Duodenal mucosa (tissue), 2 donors: ENCODE data around the gene PLCB4.

Experiments used
- H3K27ac ChIP-seq: one replicate; pipeline ENCODE4 v1.7.0; 2013; ENCODE audit warnings: low read depth, low read length
- H3K27me3 ChIP-seq, 2 donors: one replicate each; pipeline ENCODE4 v1.7.0; 2013; ENCODE audit warnings: low read length in 2 of 2, control low read depth in 1 of 2; ENCODE audit not compliant: insufficient read depth in 2 of 2, control insufficient read depth in 1 of 2
- H3K36me3 ChIP-seq, 2 donors: one replicate each; pipeline ENCODE4 v1.7.0; 2013; ENCODE audit warnings: low read length in 2 of 2, control low read depth in 1 of 2; ENCODE audit not compliant: insufficient read depth in 2 of 2, control insufficient read depth in 1 of 2
- H3K4me1 ChIP-seq, 2 donors: one replicate each; pipeline ENCODE4 v1.7.0; 2013; ENCODE audit warnings: low read length in 2 of 2, control low read depth in 1 of 2; ENCODE audit not compliant: insufficient read depth in 2 of 2, control insufficient read depth in 1 of 2
- H3K4me3 ChIP-seq, 2 donors: one replicate each; pipeline ENCODE4 v1.7.0; 2013; ENCODE audit warnings: low read length in 2 of 2, low read depth in 1 of 2
- H3K9ac ChIP-seq, 2 donors: one replicate each; pipeline ENCODE4 v1.7.0; 2013; ENCODE audit warnings: low read length in 2 of 2, low read depth in 1 of 2
- H3K9me3 ChIP-seq, 2 donors: one replicate each; pipeline ENCODE4 v1.7.0; 2013; ENCODE audit warnings: low read length in 2 of 2, control low read depth in 1 of 2; ENCODE audit not compliant: control insufficient read depth in 1 of 2

Gene PLCB4

DNA sequence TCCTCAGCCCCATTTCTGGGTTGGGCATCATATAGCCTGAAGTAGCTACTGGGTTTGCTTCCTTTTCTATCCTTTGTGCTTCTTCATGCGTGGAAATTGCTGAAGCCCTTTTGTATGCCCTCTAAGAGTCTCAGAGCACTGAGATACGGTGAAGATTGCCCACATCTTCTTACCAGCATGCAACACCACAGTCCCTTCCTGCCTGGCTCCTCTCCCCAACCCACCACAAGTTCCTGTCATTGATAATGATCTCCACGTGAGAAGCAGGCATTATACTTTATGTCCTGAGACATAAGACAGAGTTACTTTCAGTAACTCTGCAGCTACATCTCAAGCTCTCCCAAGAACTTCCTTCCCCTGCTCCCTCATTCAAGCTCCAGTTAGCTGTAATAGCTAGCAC lies 15.8 kb upstream of the PLCB4 start:
- Histone ChIP-seq H3K27ac (no peak overlapping the region), H3K9me3 (no peaks in the 10 kb centered on the region), H3K36me3 (no peaks in the 10 kb centered on the region), H3K4me3 (no peak overlapping the region), H3K27me3 (no peaks in the 10 kb centered on the region), H3K4me1 (no peaks in the 10 kb centered on the region), H3K9ac (no peak overlapping the region)

DNA sequence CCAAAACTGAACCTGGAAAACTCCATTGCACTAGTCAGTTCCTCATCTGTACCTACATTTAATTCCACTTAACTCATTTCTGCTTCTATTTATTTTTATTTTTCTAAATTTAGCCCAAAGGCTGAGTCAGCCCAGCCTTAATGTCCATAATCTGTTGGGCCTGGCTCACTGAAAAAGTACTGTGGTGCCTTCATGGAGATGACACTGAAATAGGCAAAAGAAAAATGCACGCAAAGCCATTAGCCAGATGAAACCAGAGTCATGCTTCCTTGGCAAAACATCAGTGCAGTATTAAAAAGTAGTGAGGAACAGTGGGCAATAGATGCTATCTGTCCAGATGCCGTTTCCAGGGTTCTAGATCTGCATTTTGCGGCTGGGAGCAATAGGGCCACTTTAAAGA lies 14.7 kb upstream of the PLCB4 start:
- H3K27me3 ChIP-seq = no peaks in the 10 kb centered on the region
- H3K27ac ChIP-seq = no peak overlapping the region

DNA sequence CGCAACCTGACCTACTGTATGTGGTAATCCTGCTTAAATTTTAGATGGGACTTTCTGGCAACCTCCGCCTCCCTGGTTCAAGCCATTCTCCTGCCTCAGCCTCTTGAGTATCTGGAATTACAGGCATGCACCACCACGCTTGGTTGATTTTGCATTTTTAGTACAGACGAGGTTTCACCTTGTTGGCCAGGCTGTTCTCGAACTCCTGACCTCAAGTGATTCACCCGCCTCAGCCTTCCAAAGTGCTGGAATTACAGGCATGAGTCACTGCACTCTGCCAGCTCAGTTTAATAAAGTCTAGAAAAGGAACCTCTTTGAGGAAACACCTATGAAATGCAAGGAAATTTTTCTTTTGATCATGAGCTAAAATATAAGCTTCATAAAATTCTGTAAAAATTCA lies 9.0 kb upstream of the PLCB4 start:
- no peaks in the 10 kb centered on the region for H3K36me3 ChIP-seq
- H3K9ac ChIP-seq = no peak overlapping the region
- H3K9me3 ChIP-seq = no peaks in the 10 kb centered on the region
- no peaks in the 10 kb centered on the region for H3K4me1 ChIP-seq
- no peak overlapping the region for H3K27ac ChIP-seq
- H3K27me3 ChIP-seq = no peaks in the 10 kb centered on the region
- no peak overlapping the region for H3K4me3 ChIP-seq

More for the DNA sequence above, 14.7 kb upstream of the PLCB4 start:
- Histone ChIP-seq H3K36me3 (no peaks in the 10 kb centered on the region), H3K4me1 (no peaks in the 10 kb centered on the region), H3K9me3 (no peaks in the 10 kb centered on the region), H3K9ac (no peak overlapping the region), H3K4me3 (no peak overlapping the region)

DNA sequence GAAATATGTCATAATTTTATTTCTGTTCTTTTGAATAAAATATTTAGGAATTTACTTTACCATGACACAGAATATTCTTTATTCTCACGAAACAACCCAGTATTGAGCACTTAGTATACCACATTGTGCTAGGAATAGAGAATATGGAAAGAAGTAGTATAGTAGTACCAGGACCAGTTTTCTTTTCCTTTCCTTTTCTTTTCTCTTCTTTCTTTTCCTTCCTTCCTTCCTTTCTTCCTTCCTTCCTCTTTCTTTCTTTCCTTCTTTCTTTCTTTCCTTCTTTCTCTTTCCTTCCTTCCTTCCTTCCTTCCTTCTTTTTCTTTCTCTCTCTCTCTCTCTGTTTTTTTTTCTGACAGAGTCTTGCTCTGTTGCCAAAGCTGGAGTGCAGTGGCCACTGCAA lies 7.5 kb upstream of the PLCB4 start:
- no peak overlapping the region for H3K9ac ChIP-seq
- no peaks in the 10 kb centered on the region for H3K36me3 ChIP-seq
- no peaks in the 10 kb centered on the region for H3K4me1 ChIP-seq
- H3K27ac ChIP-seq = no peak overlapping the region
- no peaks in the 10 kb centered on the region for H3K9me3 ChIP-seq
- no peaks in the 10 kb centered on the region for H3K27me3 ChIP-seq
- H3K4me3 ChIP-seq = no peak overlapping the region

DNA sequence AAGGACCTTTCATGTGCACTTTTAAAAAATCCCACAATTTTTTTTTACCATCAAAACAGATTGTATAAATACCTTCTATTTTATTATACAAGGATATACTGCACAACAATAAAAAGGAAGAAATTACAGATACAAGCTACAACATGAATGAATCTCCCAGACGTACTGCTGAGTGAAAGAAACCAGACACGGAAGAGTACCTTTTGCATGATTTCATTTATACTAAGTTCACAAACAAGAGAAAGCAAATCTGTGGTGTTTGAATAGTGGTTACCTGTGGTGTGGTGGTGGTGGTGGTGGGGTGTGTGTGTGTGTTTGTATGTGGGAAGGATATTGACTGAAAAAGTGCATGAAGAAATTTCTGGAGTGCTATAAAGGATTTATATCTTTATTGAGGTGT lies 6.8 kb upstream of the PLCB4 start:
- Histone ChIP-seq H3K9ac (no peak overlapping the region), H3K27me3 (no peaks in the 10 kb centered on the region), H3K4me3 (no peak overlapping the region), H3K36me3 (no peaks in the 10 kb centered on the region), H3K27ac (no peak overlapping the region), H3K4me1 (no peaks in the 10 kb centered on the region), H3K9me3 (no peaks in the 10 kb centered on the region)

DNA sequence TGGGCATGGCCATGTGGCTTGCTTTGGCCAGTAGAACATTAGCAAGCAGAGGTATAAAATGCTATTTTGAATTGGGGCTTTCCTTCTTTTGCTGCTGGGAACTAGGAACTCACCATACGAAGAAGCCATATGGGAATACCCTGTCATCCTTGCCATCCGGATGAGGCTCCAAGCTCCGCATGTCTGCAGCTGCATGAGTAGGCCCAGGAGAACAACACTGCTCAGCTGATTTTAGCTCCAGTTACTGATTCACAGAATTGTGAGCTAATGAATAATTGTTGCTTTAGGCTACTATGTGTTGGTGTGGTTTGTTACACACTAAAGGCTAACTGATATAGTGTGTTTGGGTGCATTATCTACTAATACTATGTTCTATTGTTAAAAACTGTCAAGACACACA lies 2.7 kb upstream of the PLCB4 start:
- H3K36me3 ChIP-seq = no peaks in the 10 kb centered on the region
- peaks cover 8 to 14% of the 10 kb centered on the region in 2 donors for H3K27me3 ChIP-seq
- peaks cover 0 to 5% of the 10 kb centered on the region in 2 donors for H3K4me1 ChIP-seq
- H3K27ac ChIP-seq = no peak overlapping the region
- H3K4me3 ChIP-seq = no peak overlapping the region
- H3K9me3 ChIP-seq = no peaks in the 10 kb centered on the region
- H3K9ac ChIP-seq = no peak overlapping the region

DNA sequence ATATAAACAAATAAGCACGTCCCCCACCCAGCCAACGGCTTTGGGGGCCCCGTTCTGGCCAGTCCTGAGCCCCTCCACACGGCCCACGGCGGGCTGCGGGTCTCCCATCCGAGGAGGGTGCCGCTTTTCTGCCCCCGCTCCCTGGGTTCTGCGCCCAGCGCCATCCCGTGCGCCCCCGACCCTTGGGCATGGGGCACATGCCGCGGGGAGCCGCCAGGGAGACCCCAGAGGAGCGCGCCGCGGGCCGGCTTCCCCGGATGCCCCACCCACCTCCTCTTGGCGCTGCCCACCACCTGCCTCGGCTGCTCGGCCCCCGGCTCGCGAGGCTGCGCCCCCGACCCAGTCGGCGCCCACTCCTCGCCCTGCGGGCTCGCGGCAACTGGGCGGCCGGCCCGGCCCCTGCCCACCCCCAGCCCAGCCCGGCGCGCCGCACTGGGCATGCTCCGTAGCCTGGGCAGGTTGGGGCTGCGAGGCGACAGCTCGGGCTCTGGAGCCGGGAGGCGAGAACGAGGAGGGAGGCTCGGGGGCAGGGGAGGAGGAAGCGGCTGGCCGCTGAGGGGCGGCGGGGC lies 570 bp upstream of the PLCB4 start:
- peak overlapping the region; percentile 31 to 38 for H3K4me3 ChIP-seq
- H3K9me3 ChIP-seq = no peaks in the 10 kb centered on the region
- H3K9ac ChIP-seq = no peak overlapping the region
- no peak overlapping the region for H3K27ac ChIP-seq
- no peaks in the 10 kb centered on the region for H3K36me3 ChIP-seq
- peaks cover 0 to 5% of the 10 kb centered on the region in 2 donors for H3K4me1 ChIP-seq
- peaks cover 8 to 14% of the 10 kb centered on the region in 2 donors for H3K27me3 ChIP-seq

DNA sequence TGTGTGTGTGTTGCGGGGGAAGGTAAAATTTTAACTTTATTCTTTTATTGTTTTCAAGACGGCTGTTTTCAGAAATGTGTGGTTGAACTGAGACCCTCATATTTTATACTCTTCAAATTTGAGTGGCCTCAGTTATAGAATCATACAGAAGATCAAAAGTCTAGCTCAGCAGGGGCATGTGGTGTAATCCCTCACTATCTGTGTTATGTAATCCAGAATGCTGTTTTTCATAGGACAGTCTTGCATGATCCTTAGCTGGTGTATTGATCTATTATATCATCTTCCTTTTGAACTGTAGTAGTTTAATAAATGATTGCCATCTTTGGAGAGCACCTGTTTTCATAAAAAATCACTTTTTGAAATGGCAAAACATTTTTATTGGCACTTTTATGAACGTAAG lies 1.4 kb downstream of the PLCB4 start:
- no peak overlapping the region for H3K9ac ChIP-seq
- no peak overlapping the region for H3K27ac ChIP-seq
- H3K4me1 ChIP-seq = peaks cover 0 to 5% of the 10 kb centered on the region in 2 donors
- peaks cover 8 to 14% of the 10 kb centered on the region in 2 donors for H3K27me3 ChIP-seq
- no peaks in the 10 kb centered on the region for H3K9me3 ChIP-seq
- H3K36me3 ChIP-seq = no peaks in the 10 kb centered on the region
- H3K4me3 ChIP-seq = no peak overlapping the region

DNA sequence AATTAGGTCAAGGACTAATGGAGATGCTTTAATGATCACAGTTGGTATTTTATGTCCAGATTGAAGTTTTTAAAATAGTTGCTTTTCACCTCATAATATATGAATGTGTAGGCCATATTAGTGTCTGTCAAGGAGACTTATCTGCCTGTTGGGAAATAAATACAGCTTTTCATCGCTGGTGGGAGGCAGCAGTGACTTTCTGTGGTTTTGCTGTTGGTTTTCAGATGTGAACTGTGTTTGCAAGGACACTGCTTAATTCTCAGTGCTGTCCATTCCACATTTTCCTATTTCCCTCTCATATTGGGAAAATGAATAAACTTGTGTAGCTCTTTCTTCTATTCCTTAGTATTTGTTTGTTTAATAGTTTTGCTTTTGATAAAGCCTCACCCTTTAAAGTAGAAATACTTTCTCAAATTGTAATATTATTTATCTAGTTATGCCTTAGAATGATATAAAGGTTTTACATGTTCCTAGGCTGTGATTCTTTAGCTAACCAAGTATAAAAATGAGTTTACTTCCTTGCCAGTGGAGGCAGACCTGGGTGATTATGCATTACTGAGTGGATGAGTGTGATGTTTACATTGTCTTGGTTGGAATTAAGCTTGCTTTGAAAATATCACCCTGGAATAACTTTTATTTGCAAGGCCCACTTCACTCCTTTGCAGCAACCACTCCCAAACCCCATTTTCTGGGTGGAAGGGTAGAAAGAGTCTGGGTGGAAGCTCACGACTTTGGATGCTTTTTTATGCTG lies 3.3 kb downstream of the PLCB4 start:
- Histone ChIP-seq H3K4me3 (no peak overlapping the region), H3K9ac (no peak overlapping the region), H3K27ac (no peak overlapping the region), H3K27me3 (peaks cover 8 to 14% of the 10 kb centered on the region in 2 donors), H3K36me3 (no peaks in the 10 kb centered on the region), H3K4me1 (peaks cover 0 to 5% of the 10 kb centered on the region in 2 donors), H3K9me3 (no peaks in the 10 kb centered on the region)

DNA sequence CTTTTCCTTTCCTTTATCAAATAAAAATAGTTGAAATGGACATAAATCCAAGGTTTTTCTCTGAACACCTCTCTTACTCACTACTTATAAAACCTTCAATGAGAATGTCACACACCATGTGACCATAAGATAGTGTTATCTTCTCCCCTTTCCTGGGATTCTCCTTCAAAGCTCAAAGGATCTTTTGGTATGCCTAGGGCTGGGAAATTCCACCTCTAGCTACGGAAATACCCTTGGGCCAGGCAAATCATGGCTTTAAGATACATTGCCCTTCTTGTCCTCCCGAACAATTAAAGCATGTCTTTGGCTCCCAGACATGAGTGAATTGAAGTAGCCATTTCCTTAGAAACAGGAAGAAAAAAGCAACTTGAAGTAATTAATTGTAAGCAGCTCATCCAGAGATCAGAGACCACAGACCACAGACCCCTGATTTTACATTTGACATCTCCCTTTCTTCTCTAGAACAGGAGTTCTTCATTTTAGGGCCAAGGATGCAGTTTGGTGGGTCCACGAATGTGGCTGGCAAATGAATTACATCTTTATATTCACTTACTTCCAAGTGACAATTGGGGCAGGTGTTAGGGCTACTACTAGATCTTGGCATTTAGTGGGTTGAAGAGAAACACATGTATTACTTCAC lies 4.1 kb downstream of the PLCB4 start:
- Histone ChIP-seq H3K36me3 (no peaks in the 10 kb centered on the region), H3K4me1 (peaks cover 0 to 5% of the 10 kb centered on the region in 2 donors), H3K9ac (no peak overlapping the region), H3K27me3 (peaks cover 7 to 14% of the 10 kb centered on the region in 2 donors), H3K27ac (no peak overlapping the region), H3K9me3 (no peaks in the 10 kb centered on the region), H3K4me3 (no peak overlapping the region)
